AML-193 (cell line): Measurements from ENCODE around the gene LRRC63.
"Not testable (repeated sequence)": the region's sequence is repeated elsewhere in the genome, so short reads cannot be mapped to it uniquely, and the experiment has no call there.

Experiments
- DNase-seq, 2 experiments: peaks; one replicate each; lab custom pipeline; 2025; lab: John Stamatoyannopoulos, UW

Gene LRRC63

GRCh38 chr13:46211483-46212351 is at the start of gene LRRC63:
Gene LRRC63, plus strand, starts transcription at chr13:46211928. Its CDS starts 1,107 bp downstream, at chr13:46213035.
- peak; percentile 90 to 93 for DNase-seq

GRCh38 chr13:46162741-46163140 is 49.0 kb upstream of the LRRC63 start:
- DNase-seq: not testable (repeated sequence)

- DNase-seq: no peak
Measured at GRCh38 chr13:46164661-46165060, 47.1 kb upstream of the LRRC63 start.

GRCh38 chr13:46165485-46166223 is 46.1 kb upstream of the LRRC63 start:
- no peak for DNase-seq

GRCh38 chr13:46166224-46166584 is 45.5 kb upstream of the LRRC63 start:
- no peak for DNase-seq

- no peak for DNase-seq
Measured at GRCh38 chr13:46166947-46167610, 44.6 kb upstream of the LRRC63 start.

GRCh38 chr13:46168341-46168740 is 43.4 kb upstream of the LRRC63 start:
- DNase-seq: no peak

GRCh38 chr13:46168783-46169182 is 42.9 kb upstream of the LRRC63 start:
- peak; percentile 50 to 56 for DNase-seq

GRCh38 chr13:46169758-46170157 is 42.0 kb upstream of the LRRC63 start:
- no peak for DNase-seq

GRCh38 chr13:46170268-46170667 is 41.5 kb upstream of the LRRC63 start:
- no peak for DNase-seq

- DNase-seq: peak; percentile 55 to 67
Measured at GRCh38 chr13:46170687-46171086, 41.0 kb upstream of the LRRC63 start.

GRCh38 chr13:46171217-46171616 is 40.5 kb upstream of the LRRC63 start:
- DNase-seq: peak; percentile 82 to 89

GRCh38 chr13:46171739-46172138 is 40.0 kb upstream of the LRRC63 start:
- DNase-seq: no peak

GRCh38 chr13:46172531-46172991 is 39.2 kb upstream of the LRRC63 start:
- peak; percentile 87 to 93 for DNase-seq

- peak; percentile 23 to 30 for DNase-seq
Measured at GRCh38 chr13:46173656-46174055, 38.1 kb upstream of the LRRC63 start.

- peak; percentile 99 for DNase-seq
Measured at GRCh38 chr13:46176756-46177155, 35.0 kb upstream of the LRRC63 start.

GRCh38 chr13:46178143-46178542 is 33.6 kb upstream of the LRRC63 start:
- peak; percentile 70 to 84 for DNase-seq

- DNase-seq: no peak
Measured at GRCh38 chr13:46178821-46179220, 32.9 kb upstream of the LRRC63 start.

- peak; percentile 83 to 90 for DNase-seq
Measured at GRCh38 chr13:46179491-46179908, 32.2 kb upstream of the LRRC63 start.

- DNase-seq: peak; percentile 40 to 64
Measured at GRCh38 chr13:46179969-46180763, 31.6 kb upstream of the LRRC63 start.

- DNase-seq: no peak
Measured at GRCh38 chr13:46181377-46181839, 30.3 kb upstream of the LRRC63 start.
